ENCODE measurements around the gene ATP2C2. TPM values are rescaled to one million over a fixed set of nuclear protein-coding genes. Genes with fewer than 3 reads are reported as not detected.

Gene ATP2C2
- total and polyA plus RNA-seq, 12 donors, result 0.07 to 2.2 (median 0.54) TPM; not detected in 2

- H3K9me3 ChIP-seq (replicated peaks in 1 of 3), result no peaks in the 10 kb centered on the region
- WGBS, 4 donors, result 70 to 83% (median 78%) methylated on average over 7 to 11 of the region's 11 CpGs
- intact Hi-C loops (cut with DNase I), result no loop called here
- no peaks in the 10 kb centered on the region for H3K27me3 ChIP-seq
- no peak overlapping the region for H3K27ac ChIP-seq
- no peaks in the 10 kb centered on the region for H3K36me3 ChIP-seq (replicated peaks in 1 of 2)
- no peak overlapping the region for H3K4me3 ChIP-seq
- no peak for DNase-seq
- peaks cover 0 to 3% of the 10 kb centered on the region in 2 donors for H3K4me1 ChIP-seq (replicated peaks in 1 of 2)
- TF ChIP-seq CTCF (IDR thresholded peaks at IDR 0.05) (no peak), POLR2A (IDR thresholded peaks at IDR 0.05) (no peak)
Observed at GRCh38 chr16:84410361-84411138, 42.2 kb downstream of the ATP2C2 start.

- Histone ChIP-seq H3K36me3 (replicated peaks in 1 of 2) (no peaks in the 10 kb centered on the region), H3K4me3 (no peak overlapping the region), H3K4me1 (replicated peaks in 1 of 2) (peaks cover 0 to 3% of the 10 kb centered on the region in 2 donors), H3K27ac (no peak overlapping the region), H3K9me3 (replicated peaks in 1 of 3) (no peaks in the 10 kb centered on the region), H3K27me3 (no peaks in the 10 kb centered on the region)
- 93 to 100% (median 94%) methylated on average over 2 of the region's 2 CpGs for WGBS, 4 donors
- intact Hi-C loops (cut with DNase I), result no loop called here
- no peak for DNase-seq
- TF ChIP-seq CTCF (IDR thresholded peaks at IDR 0.05), result no peak
- no peak for TF ChIP-seq POLR2A (IDR thresholded peaks at IDR 0.05)
Observed at GRCh38 chr16:84411768-84412167, 43.4 kb downstream of the ATP2C2 start.

GRCh38 chr16:84412262-84412661 is 43.9 kb downstream of the ATP2C2 start:
- Histone ChIP-seq H3K27ac (no peak overlapping the region), H3K4me3 (no peak overlapping the region), H3K27me3 (no peaks in the 10 kb centered on the region), H3K4me1 (replicated peaks in 1 of 2) (peaks cover 0 to 3% of the 10 kb centered on the region in 2 donors), H3K9me3 (replicated peaks in 1 of 3) (no peaks in the 10 kb centered on the region), H3K36me3 (replicated peaks in 1 of 2) (no peaks in the 10 kb centered on the region)
- intact Hi-C loops (cut with DNase I), result no loop called here
- WGBS, 4 donors, result 66 to 87% (median 71%) methylated on average over 11 of the region's 11 CpGs
- TF ChIP-seq CTCF (IDR thresholded peaks at IDR 0.05) (no peak), POLR2A (IDR thresholded peaks at IDR 0.05) (no peak)
- DNase-seq, result no peak

GRCh38 chr16:84413244-84414004 is 45.1 kb downstream of the ATP2C2 start:
- no peaks in the 10 kb centered on the region for H3K9me3 ChIP-seq (replicated peaks in 1 of 3)
- no peaks in the 10 kb centered on the region for H3K27me3 ChIP-seq
- peaks cover 0 to 3% of the 10 kb centered on the region in 2 donors for H3K4me1 ChIP-seq (replicated peaks in 1 of 2)
- TF ChIP-seq CTCF (IDR thresholded peaks at IDR 0.05) (no peak), POLR2A (IDR thresholded peaks at IDR 0.05) (no peak)
- no peak for DNase-seq
- H3K36me3 ChIP-seq (replicated peaks in 1 of 2), result no peaks in the 10 kb centered on the region
- H3K4me3 ChIP-seq, result no peak overlapping the region
- H3K27ac ChIP-seq, result no peak overlapping the region
- 89 to 95% (median 92%) methylated on average over 22 of the region's 22 CpGs for WGBS, 4 donors
- intact Hi-C loops (cut with DNase I), result no loop called here
